Stimulated activated CD8-positive, alpha-beta memory T cell treated with anti-CD3 and anti-CD28 coated beads, Interleukin-15, amount 100 ng/mL, for 24 hours (primary cell): ENCODE measurements around the gene CAMTA1.

ENCODE experiments used
- DNase-seq: peaks from one replicate; pipeline ENCODE4 v3.0.0-alpha.2; 2020; ENCODE audit warnings: low read depth

The CAMTA1 gene

DNA sequence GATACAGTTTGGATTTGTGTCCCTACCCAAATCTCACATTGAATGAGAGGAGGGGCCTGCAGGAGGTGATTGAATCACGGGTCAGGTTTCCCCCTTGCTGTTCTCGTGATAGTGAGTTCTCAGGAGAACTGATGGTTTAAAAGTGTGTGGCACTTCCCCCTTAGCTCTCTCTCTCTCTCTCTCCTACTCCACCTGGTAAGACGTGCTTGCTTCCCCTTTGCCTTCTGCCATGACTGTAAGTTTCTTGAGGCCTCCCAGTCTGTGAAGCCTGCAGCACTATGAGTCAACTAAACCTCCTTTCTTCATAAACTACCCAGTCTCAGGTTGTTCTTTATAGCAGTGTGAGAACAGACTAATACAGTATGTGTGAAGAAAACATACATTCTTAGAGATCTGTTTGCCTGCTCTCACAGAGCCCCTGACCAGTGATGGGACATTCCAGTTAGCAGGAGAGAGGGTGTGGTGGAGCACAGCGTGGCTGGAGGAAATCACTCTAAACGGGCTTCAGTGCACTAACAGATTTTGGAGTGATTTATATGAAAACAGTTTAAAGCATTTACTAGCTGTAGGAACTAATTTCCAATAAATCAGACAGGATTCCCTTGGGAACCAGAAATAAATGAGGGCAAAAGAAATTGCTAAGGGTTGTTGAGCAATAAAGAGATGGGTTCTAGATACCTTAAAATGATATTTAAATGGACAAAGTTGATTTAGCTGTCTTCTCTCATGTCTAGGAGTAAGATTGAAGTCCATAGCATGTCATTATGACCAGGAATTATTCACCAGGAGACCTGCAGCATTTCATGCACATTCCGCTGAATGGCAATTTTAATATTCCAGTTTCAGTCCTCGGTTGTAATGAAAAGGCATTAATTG, 411.0 kb downstream of the CAMTA1 start:
- DNase-seq = no peak

DNA sequence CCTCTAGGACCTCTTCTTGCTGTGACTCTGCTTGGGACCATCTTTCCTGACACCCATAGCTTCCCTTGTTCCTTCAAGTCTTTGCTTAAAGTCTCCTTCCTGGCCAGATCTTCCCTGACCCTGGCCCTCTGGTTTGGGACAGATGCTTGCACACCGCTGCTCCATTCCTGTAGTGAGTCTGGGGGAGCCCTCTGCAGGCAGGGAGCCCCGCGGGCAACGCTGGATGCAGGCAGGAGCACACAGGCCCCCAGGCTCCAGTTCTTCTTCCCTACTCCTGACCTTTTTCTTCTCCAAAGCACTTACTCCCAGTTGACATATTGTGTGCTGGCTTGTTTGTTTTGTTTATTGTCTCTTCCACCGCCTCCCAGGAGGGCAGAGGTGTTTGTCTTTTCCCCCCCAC, 413.4 kb downstream of the CAMTA1 start:
- no peak for DNase-seq

DNA sequence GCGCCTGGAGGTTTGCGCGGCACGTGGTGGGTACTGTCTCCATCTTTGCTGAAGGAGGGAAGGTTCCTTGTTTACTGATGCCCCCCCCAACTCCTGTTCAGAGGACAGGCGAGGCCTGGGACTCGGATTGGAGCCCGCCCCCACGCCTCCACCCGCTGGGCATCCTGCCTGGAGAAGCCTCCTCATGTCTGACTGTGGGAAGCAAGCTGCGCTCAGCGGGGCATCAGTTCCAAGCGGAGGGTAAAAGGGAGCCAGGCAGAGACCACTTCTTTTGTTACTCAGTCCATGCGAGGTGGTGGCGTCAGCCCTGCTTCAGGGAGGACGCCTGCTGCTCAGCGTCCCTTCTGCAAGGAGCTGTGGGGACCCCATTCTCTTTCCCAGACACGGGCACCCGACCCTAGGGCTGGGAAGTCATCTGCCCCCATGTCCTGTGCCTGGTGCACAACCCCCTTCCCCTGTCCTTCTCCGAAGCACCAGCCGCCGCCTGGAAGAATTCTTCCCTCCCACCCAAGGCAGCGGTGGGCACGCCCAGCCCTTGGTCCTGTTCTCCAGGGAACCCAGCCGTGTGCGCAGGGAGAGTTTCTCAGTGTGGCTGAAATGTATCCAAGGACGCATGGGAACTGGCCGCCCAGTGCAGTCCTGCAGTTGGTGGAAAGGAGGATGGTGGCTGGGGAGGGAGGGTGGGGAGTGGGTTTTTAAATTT, 414.0 kb downstream of the CAMTA1 start:
- DNase-seq = no peak

DNA sequence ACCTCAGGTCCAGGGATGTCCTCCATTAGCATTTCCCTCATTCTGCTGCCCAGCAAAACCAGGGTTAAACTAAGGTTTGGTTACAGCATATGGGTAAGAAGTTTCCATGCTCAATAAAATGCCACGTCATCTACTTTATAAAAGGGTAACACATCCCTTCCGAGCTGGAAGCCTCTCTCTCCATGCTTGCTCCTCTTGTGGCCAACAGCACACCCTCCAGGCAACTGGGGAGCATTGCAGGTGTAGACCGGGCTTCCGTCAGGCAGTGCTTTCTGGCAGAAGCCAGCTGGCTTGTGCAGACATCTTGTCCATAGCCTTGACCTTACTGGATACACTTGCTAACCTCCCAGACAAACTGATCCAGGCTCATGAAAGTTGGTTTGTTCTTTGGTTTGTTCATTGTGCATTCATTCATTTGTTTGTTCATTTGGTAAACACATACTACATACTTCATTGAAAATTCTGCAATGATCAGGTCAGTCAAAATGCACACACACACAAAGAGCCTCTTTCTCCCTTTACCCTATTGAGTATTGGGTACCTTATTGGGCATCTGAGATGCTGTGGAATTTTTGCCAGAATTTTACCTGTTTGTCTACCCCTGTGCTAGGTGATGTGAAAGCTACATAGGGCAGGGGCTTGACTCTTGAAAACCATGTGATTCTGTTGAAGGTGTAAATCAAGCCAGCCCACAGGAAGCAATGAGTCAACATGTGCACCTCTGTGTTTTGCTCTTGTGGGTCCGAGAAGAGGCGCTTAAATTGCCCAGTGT, 422.8 kb downstream of the CAMTA1 start:
- DNase-seq = no peak

DNA sequence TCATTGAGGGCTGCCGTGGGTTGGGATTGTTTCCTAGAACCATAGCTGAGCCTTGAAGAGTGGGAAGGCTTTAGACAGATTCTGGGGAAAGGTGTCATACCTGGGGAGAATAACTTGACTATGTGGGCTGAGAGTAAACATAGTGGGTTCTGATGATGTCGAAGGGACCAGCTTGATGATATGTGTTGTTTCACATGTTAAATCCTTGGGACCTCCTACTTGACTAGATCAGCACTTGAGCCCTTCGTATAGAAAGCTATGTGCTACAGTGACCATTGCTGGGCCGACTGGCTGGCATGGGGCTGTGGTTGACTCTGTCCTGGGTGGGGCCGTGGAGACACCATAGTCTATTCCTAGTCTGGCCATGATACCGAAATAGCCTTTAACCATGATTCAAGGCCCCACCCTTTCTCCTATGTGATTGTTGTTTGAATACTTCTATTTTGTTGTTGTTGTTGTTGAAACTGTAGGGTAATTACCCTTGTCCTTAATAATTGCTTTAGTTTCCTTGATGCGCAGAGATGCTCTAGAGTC, 423.5 kb downstream of the CAMTA1 start:
- no peak for DNase-seq

DNA sequence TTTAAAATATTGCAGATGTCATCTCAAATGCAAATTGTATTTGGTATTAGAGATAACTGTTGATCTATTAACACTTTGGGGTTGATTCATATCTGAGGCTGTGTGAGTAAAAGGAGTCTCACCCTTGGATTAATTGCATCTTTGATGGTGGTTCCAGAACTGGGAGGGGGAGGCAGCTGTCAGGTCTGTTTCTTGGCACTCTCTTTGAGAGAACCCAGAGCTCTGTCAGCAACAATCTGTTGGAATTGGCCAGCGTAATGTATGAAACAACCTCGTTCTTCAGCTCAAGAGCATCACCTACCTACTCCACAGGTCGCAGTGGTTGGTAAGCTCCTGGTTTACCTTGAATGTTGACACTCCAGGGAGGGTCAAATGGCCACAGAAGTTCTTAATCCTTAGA, 424.1 kb downstream of the CAMTA1 start:
- no peak for DNase-seq

DNA sequence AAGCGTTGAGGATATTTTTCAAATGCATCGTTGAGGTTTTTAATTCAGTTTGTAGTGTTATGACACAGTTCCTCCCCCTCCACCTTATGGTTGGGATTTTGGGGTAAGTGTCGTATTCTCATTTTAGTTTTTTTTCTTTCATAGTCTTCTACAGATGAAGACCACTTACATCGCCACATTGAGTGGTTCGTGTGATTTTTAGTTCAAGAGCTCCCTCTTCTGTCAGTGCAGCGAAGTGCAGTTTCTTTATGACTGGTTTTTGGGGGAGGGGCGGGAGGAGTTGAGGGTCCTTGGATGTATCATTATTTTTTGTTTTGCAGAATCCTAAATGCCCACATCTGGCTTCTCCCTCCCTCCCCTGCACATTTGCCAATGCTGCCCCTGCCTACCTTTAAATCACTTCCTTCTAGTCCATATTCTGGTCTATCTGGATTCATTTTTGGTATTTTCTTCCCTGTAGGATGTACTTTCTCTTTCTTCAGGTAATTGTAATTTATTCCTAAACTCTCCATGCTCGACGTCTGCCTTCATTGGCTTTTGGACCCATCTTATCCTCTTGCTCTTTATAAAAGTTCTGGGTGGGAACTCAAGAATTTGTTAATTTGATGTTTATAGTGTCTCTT, 433.1 kb downstream of the CAMTA1 start:
- DNase-seq = no peak

DNA sequence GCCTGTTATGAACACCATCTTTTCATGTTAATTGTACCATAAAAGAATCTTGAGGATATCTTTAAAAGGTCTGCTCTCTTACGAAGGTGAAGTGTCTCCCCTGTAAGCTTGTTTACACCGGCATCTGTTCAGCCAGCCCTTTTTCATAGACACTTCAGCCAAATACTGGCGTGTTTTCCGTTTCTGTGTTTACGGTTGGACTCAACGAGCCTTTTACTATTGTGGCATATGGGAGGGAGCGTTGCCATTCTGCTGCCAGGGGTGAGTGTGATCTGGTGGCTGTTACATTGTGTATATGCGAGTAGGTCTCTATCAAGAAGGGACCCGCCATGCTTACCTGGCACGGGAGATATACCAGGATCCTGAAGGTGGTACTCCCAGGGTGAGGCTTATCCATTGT, 433.8 kb downstream of the CAMTA1 start:
- no peak for DNase-seq

DNA sequence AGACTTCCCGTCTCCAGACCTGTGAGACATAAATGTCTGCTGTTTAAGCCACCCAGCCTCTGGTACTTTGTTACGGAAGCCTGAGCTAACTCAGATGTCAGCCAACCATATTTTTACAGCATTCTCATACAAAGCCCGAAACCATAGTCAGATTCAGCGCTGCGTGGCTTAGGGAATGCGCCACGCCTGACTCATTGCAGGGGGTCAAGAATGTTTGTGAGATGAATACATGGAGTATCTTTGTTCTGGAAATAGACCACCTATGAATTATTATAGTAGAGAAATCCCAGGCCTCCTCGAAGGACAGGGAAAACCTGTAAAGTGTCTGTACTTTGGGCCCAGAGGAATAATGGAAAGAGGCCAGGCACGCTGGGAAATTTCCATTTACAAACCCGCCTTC, 434.8 kb downstream of the CAMTA1 start:
- DNase-seq = no peak

DNA sequence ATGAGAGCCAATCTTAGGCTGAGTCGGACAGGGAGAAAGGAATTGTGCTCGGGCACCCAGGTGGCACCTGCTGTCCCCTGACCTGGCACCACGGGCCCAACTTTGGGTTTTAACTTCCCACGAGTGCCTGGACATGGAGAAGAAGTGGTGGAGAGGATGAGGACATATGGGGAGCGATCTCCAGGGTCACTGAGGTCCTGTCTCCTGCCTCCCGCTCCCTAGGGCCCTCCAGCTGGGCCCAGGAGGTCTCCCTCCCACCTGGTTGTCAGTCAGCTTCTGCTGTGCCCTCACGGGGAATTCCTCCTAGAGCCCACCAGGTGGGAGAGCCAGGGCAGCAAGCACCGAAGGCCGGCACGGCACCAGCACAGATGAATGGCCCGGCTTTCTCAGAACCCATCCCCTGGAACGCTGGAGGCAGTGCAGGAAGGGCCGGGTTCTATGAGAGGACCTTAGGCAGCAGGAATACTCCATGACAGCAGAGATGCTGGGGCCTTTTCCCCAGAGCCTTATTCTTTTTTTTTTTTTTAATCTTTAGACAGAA, 435.5 kb downstream of the CAMTA1 start:
- DNase-seq = no peak

DNA sequence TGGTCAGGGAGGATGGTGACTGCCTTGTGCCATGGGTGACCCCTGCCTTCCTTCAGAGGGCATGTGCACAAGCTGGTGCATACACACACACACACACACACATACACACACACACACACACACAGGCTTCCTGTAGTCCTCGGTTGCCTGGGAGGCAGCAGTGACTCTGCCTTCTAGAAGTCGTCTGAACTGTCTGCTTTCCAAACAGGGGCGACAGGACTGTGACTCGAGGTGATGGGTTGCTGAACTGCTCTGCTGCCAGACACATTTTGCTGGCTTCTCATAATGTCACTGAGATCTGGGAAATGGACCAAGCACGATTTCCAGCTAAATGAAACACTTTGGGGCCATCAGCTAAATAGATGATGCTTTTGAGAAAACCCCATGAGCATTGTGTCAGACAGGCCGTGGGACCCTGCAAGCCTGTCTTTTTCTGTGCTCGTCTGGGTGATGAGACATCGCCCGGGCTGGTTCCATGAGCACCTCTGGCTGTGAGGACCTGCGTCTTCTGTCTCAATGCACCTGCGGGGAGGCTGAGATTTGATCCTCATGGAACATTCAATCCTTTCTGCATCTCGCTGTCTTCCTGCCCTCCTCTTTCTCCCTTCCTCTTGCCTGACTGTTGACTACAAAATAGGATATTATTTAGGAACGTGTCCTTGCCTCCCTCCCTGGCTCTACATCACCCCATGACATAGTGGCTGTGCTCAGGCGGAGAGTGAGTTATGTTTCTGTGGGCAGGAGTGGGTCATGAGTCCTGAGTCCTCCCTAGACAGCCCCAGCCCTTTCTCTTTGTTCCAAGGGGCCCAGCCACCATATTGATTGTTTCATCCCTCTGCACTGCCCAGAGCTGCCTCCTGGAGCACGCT, 436.8 kb downstream of the CAMTA1 start:
- DNase-seq = no peak

DNA sequence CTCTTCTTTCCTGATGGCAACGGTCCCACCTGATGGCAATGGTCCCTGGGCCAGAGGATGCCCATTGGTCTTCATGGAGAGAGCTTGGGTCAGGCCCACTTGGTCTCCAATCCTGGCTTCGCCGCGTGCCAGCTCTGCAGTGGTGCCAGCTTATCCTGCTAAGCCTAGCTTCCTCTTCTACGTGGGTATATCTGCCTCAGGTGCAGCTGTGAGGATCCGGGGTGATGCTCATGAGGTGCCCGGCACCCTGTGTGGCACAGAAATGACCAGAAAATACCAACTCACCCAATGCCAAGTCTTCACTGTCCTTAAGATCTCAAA, 437.4 kb downstream of the CAMTA1 start:
- DNase-seq = no peak

DNA sequence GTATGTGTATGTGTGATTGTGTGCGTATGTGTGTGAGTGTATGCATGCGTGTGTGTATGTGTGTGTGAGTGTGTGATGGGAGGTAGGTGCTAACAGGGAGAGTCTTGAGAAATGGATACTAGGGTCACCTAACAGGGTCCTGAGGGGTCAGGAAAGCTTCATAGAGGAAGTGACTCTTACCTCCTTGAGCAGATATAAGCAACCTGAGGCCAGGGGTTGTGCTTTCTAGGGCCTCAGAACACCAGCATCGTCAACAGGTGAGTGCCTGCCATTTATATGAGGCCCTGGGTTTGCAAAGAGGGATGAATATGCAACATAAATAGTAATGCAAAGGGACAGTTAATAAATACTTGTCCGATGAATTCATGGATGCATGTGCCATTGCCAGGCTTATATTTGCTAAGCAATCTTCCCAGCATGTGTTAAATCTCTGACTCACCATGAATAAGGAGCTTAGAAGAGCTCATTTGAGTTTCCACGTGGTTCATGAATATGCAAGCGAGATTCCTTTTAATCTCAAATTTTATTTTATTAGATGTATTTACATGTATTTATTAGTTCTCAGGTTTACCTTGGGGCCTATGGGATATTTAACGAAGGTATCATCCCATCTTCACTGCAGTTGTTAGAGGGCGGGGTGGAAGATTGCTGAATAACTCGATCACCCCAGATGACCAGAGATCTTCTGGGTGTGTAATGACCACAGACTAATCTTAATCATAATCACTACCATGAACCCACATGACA, 438.3 kb downstream of the CAMTA1 start:
- no peak for DNase-seq

DNA sequence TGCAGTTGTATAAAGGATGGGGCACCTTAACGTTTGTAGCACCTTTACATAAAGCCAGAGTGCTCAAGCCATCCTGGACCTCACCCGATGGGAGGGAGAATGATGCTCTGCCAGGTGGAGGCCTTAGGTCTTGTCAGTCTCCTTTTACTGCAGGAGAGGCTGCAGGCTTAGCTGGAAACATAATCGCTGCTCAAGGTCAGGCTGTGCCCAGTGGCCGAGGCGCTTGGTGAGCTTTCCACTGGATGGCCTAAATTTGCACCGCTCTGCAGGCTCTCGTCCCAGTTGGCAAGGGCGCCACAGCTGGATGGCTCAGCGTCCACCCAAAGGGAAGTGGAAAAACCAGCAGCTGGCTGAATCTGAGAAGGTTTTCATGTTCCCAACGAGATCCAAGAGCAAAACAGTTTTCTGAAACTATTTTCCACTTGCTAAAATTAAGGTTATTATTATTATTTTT, 438.9 kb downstream of the CAMTA1 start:
- no peak for DNase-seq

DNA sequence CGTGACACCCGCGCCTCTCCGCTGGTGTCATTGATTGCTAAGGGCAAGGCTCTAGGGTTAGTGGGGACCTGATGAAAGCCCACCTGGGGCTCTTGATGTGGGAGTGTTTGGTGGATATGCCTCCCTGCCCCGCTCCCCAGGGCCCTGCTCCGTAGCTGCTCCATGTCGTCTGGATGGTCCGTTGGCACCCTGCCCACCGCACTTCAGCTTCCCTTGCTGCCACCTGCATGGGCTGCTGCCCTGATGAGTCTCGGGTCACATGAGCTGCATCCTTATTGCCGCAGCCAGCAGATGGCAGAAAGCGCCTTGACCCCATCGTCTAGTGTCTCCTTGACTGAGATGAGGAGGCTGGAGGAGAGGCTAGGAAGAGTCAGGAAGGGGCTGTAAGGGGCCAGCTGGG, 439.4 kb downstream of the CAMTA1 start:
- no peak for DNase-seq

DNA sequence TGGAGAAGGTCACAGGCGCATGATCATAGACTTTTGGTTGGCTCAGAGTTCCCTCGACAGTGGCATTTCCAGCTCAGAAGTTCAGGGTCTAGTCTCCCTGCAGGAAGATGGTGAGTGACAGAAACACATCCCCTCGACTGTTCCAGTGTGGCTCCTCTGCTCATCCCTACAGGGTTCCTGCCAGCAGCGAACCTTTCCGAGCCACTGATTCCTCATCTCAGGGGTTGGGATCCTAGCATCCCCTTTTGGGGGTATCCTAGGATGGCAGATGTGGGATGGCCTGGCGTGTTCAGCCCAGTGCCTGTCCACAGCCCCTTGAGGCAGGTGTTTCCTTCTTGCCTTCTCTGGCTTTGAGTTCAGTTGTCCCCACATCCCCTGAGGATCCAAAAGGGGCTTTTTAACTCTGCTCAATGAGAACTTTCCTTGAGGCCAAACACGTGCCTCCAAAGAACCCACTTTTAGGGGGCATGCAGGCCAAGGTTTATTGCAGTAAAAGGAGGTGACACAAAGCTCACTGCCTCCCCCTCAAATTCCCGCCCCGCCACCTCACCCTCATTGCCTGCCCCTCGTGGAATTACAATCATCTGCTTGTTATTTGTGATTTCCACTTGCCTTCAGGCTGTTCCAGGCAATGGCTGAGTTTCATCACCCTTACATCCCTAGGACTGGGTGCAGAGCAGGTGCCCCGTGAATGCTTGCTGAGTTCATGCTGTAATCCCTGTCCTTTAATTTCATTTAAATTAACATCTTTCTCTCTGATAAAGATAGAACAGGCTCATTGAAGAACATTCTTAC, 440.7 kb downstream of the CAMTA1 start:
- no peak for DNase-seq

DNA sequence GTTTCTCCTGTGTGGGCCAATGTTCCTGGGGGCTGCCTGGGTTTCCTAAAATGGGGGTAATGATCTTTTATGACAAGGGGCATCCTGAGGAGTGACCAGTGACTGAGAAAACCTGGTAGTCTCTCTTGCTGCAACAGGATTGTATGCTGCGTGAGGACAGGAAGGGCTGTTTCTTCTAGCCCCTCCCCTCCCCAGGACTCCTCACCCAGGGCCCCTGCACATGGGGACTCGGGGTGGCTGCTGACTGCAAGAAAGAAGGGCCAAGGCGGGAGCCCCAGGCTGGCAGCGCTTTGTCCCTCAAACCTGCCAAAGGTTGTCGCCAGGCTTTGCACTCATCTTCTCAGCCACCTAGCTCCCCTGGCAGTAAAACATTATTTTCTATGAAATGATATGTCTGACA, 442.4 kb downstream of the CAMTA1 start:
- DNase-seq = no peak

DNA sequence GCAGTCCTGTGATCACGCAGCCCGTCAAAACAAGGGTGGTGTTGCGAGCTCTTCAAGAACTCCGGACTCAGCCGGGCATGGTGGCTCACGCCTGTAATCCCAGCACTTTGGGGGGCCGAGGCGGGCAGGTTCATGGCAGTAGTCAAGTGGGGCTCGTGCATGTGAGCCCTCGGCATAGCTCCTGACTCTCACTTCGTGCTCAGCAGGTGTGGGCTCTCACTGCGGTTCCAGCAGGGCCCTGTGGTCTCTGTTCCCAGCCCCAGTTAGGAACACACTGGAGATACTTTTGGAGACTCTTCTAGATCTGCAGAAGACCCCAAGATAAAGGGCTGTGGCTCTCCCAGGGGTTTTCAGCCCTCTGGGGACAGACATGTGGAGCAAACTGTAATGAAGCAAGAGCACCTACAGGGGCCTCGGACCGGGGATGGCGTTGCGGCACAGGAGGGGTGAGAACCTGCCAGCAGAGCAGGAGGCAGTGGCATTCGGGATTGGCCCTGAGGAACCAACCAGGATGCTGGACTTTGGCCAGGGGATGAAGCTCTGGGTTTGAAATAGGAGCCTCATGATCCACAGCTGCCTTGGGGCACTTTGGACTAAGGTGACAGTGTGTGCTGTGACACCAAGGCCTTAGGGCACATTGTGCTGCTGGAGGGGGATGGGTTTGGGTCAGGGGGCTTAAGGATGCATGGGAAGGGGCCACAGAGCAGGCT, 443.2 kb downstream of the CAMTA1 start:
- no peak for DNase-seq

DNA sequence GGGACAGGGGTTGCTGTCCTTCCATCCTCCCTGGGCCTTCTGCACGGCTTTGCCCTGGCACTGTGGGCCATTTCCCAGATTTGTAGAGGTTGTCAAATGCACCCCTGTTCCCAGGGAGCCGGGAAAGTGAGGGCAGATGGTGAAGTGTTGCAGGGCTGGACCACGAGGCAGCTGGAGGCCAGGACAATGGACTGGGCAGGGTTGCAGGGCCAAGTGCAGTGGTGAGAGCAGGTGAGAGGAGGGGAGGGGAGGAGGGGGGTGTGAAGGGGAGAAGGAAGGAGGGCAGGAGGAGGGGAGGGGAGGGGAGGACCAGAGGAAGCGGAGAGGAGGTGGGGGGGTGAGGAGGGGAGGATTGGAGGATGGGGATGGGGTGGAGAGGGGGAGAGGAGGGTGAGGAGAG, 443.9 kb downstream of the CAMTA1 start:
- DNase-seq = no peak
